ENCODE data around the gene AXDND1. TPM values are rescaled to one million over a fixed set of nuclear protein-coding genes. Genes with fewer than 3 reads are reported as not detected.

Gene AXDND1
- total and polyA plus RNA-seq, 2 experiments from 2014 or later, result not detected

- TF ChIP-seq, protein P1, sequence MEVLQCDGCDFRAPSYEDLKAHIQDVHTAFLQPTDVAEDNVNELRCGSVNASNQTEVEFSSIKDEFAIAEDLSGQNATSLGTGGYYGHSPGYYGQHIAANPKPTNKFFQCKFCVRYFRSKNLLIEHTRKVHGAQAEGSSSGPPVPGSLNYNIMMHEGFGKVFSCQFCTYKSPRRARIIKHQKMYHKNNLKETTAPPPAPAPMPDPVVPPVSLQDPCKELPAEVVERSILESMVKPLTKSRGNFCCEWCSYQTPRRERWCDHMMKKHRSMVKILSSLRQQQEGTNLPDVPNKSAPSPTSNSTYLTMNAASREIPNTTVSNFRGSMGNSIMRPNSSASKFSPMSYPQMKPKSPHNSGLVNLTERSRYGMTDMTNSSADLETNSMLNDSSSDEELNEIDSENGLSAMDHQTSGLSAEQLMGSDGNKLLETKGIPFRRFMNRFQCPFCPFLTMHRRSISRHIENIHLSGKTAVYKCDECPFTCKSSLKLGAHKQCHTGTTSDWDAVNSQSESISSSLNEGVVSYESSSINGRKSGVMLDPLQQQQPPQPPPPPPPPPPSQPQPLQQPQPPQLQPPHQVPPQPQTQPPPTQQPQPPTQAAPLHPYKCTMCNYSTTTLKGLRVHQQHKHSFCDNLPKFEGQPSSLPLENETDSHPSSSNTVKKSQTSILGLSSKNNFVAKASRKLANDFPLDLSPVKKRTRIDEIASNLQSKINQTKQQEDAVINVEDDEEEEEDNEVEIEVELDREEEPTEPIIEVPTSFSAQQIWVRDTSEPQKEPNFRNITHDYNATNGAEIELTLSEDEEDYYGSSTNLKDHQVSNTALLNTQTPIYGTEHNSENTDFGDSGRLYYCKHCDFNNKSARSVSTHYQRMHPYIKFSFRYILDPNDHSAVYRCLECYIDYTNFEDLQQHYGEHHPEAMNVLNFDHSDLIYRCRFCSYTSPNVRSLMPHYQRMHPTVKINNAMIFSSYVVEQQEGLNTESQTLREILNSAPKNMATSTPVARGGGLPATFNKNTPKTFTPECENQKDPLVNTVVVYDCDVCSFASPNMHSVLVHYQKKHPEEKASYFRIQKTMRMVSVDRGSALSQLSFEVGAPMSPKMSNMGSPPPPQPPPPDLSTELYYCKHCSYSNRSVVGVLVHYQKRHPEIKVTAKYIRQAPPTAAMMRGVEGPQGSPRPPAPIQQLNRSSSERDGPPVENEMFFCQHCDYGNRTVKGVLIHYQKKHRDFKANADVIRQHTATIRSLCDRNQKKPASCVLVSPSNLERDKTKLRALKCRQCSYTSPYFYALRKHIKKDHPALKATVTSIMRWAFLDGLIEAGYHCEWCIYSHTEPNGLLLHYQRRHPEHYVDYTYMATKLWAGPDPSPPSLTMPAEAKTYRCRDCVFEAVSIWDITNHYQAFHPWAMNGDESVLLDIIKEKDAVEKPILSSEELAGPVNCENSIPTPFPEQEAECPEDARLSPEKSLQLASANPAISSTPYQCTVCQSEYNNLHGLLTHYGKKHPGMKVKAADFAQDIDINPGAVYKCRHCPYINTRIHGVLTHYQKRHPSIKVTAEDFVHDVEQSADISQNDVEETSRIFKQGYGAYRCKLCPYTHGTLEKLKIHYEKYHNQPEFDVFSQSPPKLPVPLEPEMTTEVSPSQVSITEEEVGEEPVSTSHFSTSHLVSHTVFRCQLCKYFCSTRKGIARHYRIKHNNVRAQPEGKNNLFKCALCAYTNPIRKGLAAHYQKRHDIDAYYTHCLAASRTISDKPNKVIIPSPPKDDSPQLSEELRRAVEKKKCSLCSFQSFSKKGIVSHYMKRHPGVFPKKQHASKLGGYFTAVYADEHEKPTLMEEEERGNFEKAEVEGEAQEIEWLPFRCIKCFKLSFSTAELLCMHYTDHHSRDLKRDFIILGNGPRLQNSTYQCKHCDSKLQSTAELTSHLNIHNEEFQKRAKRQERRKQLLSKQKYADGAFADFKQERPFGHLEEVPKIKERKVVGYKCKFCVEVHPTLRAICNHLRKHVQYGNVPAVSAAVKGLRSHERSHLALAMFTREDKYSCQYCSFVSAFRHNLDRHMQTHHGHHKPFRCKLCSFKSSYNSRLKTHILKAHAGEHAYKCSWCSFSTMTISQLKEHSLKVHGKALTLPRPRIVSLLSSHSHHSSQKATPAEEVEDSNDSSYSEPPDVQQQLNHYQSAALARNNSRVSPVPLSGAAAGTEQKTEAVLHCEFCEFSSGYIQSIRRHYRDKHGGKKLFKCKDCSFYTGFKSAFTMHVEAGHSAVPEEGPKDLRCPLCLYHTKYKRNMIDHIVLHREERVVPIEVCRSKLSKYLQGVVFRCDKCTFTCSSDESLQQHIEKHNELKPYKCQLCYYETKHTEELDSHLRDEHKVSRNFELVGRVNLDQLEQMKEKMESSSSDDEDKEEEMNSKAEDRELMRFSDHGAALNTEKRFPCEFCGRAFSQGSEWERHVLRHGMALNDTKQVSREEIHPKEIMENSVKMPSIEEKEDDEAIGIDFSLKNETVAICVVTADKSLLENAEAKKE (CRISPR knock-in tag; IDR thresholded peaks at IDR 0.05), result no peak
- TF ChIP-seq EZH2 (IDR thresholded peaks at IDR 0.05; ENCODE audit: low read depth, unreplicated experiment) (no peak), ZNF331 (CRISPR knock-in tag; IDR thresholded peaks at IDR 0.05; ENCODE audit: low read depth) (no peak), CREB1 (CRISPR knock-in tag; IDR thresholded peaks at IDR 0.05; ENCODE audit: low read depth) (no peak), JUNB (IDR thresholded peaks at IDR 0.05; ENCODE audit: unreplicated experiment) (no peak)
- TF ChIP-seq, protein P2, sequence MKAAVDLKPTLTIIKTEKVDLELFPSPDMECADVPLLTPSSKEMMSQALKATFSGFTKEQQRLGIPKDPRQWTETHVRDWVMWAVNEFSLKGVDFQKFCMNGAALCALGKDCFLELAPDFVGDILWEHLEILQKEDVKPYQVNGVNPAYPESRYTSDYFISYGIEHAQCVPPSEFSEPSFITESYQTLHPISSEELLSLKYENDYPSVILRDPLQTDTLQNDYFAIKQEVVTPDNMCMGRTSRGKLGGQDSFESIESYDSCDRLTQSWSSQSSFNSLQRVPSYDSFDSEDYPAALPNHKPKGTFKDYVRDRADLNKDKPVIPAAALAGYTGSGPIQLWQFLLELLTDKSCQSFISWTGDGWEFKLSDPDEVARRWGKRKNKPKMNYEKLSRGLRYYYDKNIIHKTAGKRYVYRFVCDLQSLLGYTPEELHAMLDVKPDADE (IDR thresholded peaks at IDR 0.05), result no peak
- TF ChIP-seq, protein P3, sequence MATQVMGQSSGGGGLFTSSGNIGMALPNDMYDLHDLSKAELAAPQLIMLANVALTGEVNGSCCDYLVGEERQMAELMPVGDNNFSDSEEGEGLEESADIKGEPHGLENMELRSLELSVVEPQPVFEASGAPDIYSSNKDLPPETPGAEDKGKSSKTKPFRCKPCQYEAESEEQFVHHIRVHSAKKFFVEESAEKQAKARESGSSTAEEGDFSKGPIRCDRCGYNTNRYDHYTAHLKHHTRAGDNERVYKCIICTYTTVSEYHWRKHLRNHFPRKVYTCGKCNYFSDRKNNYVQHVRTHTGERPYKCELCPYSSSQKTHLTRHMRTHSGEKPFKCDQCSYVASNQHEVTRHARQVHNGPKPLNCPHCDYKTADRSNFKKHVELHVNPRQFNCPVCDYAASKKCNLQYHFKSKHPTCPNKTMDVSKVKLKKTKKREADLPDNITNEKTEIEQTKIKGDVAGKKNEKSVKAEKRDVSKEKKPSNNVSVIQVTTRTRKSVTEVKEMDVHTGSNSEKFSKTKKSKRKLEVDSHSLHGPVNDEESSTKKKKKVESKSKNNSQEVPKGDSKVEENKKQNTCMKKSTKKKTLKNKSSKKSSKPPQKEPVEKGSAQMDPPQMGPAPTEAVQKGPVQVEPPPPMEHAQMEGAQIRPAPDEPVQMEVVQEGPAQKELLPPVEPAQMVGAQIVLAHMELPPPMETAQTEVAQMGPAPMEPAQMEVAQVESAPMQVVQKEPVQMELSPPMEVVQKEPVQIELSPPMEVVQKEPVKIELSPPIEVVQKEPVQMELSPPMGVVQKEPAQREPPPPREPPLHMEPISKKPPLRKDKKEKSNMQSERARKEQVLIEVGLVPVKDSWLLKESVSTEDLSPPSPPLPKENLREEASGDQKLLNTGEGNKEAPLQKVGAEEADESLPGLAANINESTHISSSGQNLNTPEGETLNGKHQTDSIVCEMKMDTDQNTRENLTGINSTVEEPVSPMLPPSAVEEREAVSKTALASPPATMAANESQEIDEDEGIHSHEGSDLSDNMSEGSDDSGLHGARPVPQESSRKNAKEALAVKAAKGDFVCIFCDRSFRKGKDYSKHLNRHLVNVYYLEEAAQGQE (IDR thresholded peaks at IDR 0.05; ENCODE audit: unreplicated experiment), result no peak
Measured at GRCh38 chr1:179476484-179476883, 110.7 kb downstream of the AXDND1 start (continued).

Measured in GM23338 (cell line).